ENCODE data around the gene FBLN2. TPM values are rescaled to one million over a fixed set of nuclear protein-coding genes. Genes with fewer than 3 reads are reported as not detected.

FBLN2 gene
- total and polyA plus RNA-seq, 2 of the 4 experiments (the other 2 are of a cell fraction) = 11.8 to 60.8 TPM

GRCh38 chr3:13626915-13627460, 78.1 kb downstream of the FBLN2 start:
- Histone ChIP-seq H3K4ac (ENCODE audit: low read depth, low read length) (no peak overlapping the region), H3K9ac (ENCODE audit: low read depth, low read length) (no peak overlapping the region), H3K18ac (ENCODE audit: low read depth, low read length) (no peak overlapping the region), H2AFZ (replicated peaks; ENCODE audit: low read length, poor library complexity) (no peak overlapping the region), H3K23ac (ENCODE audit: low read depth, low read length) (no peak overlapping the region), H2BK120ac (ENCODE audit: low read depth, low read length) (no peak overlapping the region), H3K4me1 (ENCODE audit: control insufficient read depth, insufficient read depth, low read length) (no peaks in the 10 kb centered on the region), H2AK5ac (ENCODE audit: low read depth, low read length) (no peak overlapping the region), H3K9me3 (ENCODE audit: control insufficient read depth, insufficient read depth, low read length) (no peaks in the 10 kb centered on the region), H4K5ac (ENCODE audit: low read depth, low read length) (no peak overlapping the region), H3K14ac (replicated peaks; ENCODE audit: low read depth, low read length) (no peak overlapping the region), H3K27ac (ENCODE audit: insufficient read depth, low read length) (no peak overlapping the region), H3K79me1 (ENCODE audit: low read depth in 1 of 2, low read length in 2 of 2) (no peaks in the 10 kb centered on the region), H2AK9ac (replicated peaks; ENCODE audit: low read depth, low read length, poor library complexity) (peak overlapping the region; percentile 16), H3K27me3 (ENCODE audit: control insufficient read depth, insufficient read depth, low read length) (no peaks in the 10 kb centered on the region), H3K36me3 (ENCODE audit: control insufficient read depth, insufficient read depth, low read length) (no peaks in the 10 kb centered on the region), H2BK20ac (ENCODE audit: low read depth, low read length) (no peak overlapping the region), H3K4me3 (ENCODE audit: insufficient read depth, low read depth, low read length) (no peak overlapping the region), H3K56ac (ENCODE audit: extremely low read depth, insufficient read depth, low read length) (no peak overlapping the region), H3K9me1 (ENCODE audit: insufficient read depth, low read length) (no peaks in the 10 kb centered on the region), H2BK15ac (ENCODE audit: low read depth, low read length) (no peak overlapping the region), H4K91ac (ENCODE audit: insufficient read depth, low read depth, low read length) (no peak overlapping the region), H2BK5ac (ENCODE audit: low read depth, low read length, poor library complexity, severe bottlenecking) (no peak overlapping the region), H3K4me2 (ENCODE audit: low read depth, low read length) (no peak overlapping the region), H4K8ac (ENCODE audit: low read depth in 2 of 2, low read length in 2 of 2) (no peak overlapping the region), H4K20me1 (ENCODE audit: insufficient read depth, low read length) (no peaks in the 10 kb centered on the region)
- no peak for ATAC-seq (ENCODE audit: low read depth)
- 60% methylated on average over 1 of the region's 9 CpGs; no CpG with 5 or more reads in 1 of the 2 experiments for WGBS, 2 experiments (ENCODE audit: extremely low coverage in 2 of 2, insufficient read length in 1 of 2)
- TF ChIP-seq ELK1 (IDR thresholded peaks at IDR 0.05; ENCODE audit: borderline replicate concordance, low read depth, low read length) = no peak
- TF ChIP-seq MXI1 (IDR thresholded peaks at IDR 0.05; ENCODE audit: borderline replicate concordance, low read depth, low read length) = no peak
- TF ChIP-seq MAZ (IDR thresholded peaks at IDR 0.05; ENCODE audit: borderline replicate concordance, low read depth, low read length) = no peak
- TF ChIP-seq SMC3 (IDR thresholded peaks at IDR 0.05; ENCODE audit: low read depth, low read length) = no peak
- TF ChIP-seq MAFK (IDR thresholded peaks at IDR 0.05; ENCODE audit: low read depth, low read length) = no peak
- TF ChIP-seq NFE2L2 (IDR thresholded peaks at IDR 0.05; ENCODE audit: low read depth, low read length) = no peak
- TF ChIP-seq RAD21 (IDR thresholded peaks at IDR 0.05; ENCODE audit: low read length) = no peak
- TF ChIP-seq FOS (IDR thresholded peaks at IDR 0.05; ENCODE audit: low read depth, low read length) = no peak
- TF ChIP-seq RFX5 (IDR thresholded peaks at IDR 0.05; ENCODE audit: low read depth, low read length) = no peak
- no peak for TF ChIP-seq CHD1 (IDR thresholded peaks at IDR 0.05; ENCODE audit: low read depth, low read length)
- TF ChIP-seq CEBPB (IDR thresholded peaks at IDR 0.05; ENCODE audit: low read depth, low read length) = no peak
- no peak for TF ChIP-seq RCOR1 (IDR thresholded peaks at IDR 0.05; ENCODE audit: insufficient replicate concordance, low read length)
- no peak for TF ChIP-seq BHLHE40 (IDR thresholded peaks at IDR 0.05; ENCODE audit: low read depth, low read length)
- TF ChIP-seq, protein P1, sequence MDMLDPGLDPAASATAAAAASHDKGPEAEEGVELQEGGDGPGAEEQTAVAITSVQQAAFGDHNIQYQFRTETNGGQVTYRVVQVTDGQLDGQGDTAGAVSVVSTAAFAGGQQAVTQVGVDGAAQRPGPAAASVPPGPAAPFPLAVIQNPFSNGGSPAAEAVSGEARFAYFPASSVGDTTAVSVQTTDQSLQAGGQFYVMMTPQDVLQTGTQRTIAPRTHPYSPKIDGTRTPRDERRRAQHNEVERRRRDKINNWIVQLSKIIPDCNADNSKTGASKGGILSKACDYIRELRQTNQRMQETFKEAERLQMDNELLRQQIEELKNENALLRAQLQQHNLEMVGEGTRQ (IDR thresholded peaks at IDR 0.05; ENCODE audit: low read depth, low read length) = no peak
- TF ChIP-seq POLR2A (IDR thresholded peaks at IDR 0.05; ENCODE audit: low read depth, low read length) = no peak
- TF ChIP-seq CTCF (conservative IDR thresholded peaks at IDR 0.05; ENCODE audit: low read depth, low read length) = no peak
- in situ Hi-C loops (cut with MboI; ENCODE audit: low sequenced_read_pairs) = no loop called here
- ChIA-PET POLR2A (ENCODE audit: unreplicated experiment) (no interaction called here), CTCF (no interaction called here)
- DNase-seq = no peak
- dilution Hi-C loops (cut with HindIII; ENCODE audit: low sequenced_read_pairs, unreplicated experiment) = no loop called here
- BruUV-seq (replicated peaks) = no TSS peak
- intact Hi-C loops (cut with micrococcal nuclease) = no loop called here

Measured in IMR-90 (cell line).